Measurements from ENCODE around the gene COL18A1.

- no peak for TF ChIP-seq SLC30A9 (CRISPR knock-in tag; IDR thresholded peaks at IDR 0.05)
- TF ChIP-seq POLR2A (conservative IDR thresholded peaks at IDR 0.05), result no peak
- no peak for TF ChIP-seq NFYB (IDR thresholded peaks at IDR 0.05; ENCODE audit: extremely low read depth, insufficient read length)
- no peak for TF ChIP-seq ZNF740 (CRISPR knock-in tag; IDR thresholded peaks at IDR 0.05)
- no peak for TF ChIP-seq ZNF740 (tag; IDR thresholded peaks at IDR 0.05)
- no peak for TF ChIP-seq PURB (CRISPR knock-in tag; IDR thresholded peaks at IDR 0.05; ENCODE audit: low read depth)
- TF ChIP-seq FOXA3 (CRISPR knock-in tag; conservative IDR thresholded peaks at IDR 0.05 in 1 of 2, IDR thresholded peaks at IDR 0.05 in 1 of 2), result no peak
- TF ChIP-seq CTCF (IDR thresholded peaks at IDR 0.05 in 2 of 3, conservative IDR thresholded peaks at IDR 0.05 in 1 of 3; ENCODE audit: insufficient read depth in 2 of 3, low read depth in 1 of 3, low read length in 3 of 3), result no peak
- no peak for TF ChIP-seq PCBP2 (IDR thresholded peaks at IDR 0.05; ENCODE audit: low read depth, low read length, poor library complexity, severe bottlenecking)
- TF ChIP-seq FOXM1 (IDR thresholded peaks at IDR 0.05; ENCODE audit: low read depth), result no peak
- TF ChIP-seq FOXM1 (CRISPR knock-in tag; IDR thresholded peaks at IDR 0.05; ENCODE audit: low read depth), result no peak
- TF ChIP-seq PBX2 (CRISPR knock-in tag; IDR thresholded peaks at IDR 0.05; ENCODE audit: low read depth), result no peak
- TF ChIP-seq PBX2 (tag; conservative IDR thresholded peaks at IDR 0.05; ENCODE audit: low read depth), result no peak
- no peak for TF ChIP-seq ZNF76 (CRISPR knock-in tag; IDR thresholded peaks at IDR 0.05; ENCODE audit: borderline replicate concordance)
- TF ChIP-seq ZNF384 (IDR thresholded peaks at IDR 0.05; ENCODE audit: low read depth, low read length), result no peak
- no peak for TF ChIP-seq NRF1 (conservative IDR thresholded peaks at IDR 0.05 in 1 of 2, IDR thresholded peaks at IDR 0.05 in 1 of 2)
Measured at GRCh38 chr21:45488931-45489721, 84.2 kb downstream of the COL18A1 start.
